ENCODE results near the gene CRMP1.

DNA sequence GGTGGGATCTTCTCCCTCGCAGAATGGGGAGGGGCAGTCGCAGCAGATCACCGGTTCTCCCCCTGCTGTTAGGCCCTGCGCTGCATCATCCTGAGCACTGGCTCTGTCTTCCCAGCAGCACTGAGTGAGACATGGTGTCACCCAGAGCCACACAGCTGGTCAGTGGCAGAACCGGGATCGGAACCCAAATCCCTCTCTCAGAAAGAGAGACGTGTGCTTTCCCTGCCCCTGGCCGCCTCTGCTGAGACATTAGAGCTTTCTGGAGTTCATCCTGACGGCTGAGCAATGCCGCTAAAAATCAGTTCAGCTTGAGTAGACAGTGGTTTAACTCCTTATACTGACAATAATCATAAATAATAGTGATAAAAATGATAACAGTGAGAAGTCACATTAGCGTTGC lies 93.9 kb downstream of the CRMP1 start:
- TF ChIP-seq, protein P1, sequence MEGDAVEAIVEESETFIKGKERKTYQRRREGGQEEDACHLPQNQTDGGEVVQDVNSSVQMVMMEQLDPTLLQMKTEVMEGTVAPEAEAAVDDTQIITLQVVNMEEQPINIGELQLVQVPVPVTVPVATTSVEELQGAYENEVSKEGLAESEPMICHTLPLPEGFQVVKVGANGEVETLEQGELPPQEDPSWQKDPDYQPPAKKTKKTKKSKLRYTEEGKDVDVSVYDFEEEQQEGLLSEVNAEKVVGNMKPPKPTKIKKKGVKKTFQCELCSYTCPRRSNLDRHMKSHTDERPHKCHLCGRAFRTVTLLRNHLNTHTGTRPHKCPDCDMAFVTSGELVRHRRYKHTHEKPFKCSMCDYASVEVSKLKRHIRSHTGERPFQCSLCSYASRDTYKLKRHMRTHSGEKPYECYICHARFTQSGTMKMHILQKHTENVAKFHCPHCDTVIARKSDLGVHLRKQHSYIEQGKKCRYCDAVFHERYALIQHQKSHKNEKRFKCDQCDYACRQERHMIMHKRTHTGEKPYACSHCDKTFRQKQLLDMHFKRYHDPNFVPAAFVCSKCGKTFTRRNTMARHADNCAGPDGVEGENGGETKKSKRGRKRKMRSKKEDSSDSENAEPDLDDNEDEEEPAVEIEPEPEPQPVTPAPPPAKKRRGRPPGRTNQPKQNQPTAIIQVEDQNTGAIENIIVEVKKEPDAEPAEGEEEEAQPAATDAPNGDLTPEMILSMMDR (IDR thresholded peaks at IDR 0.05), result no peak
- no peak for TF ChIP-seq POLR2A (IDR thresholded peaks at IDR 0.05)
